IMR-90 (cell line): ENCODE data around the gene CLDN22.

Experiments
- CEBPB ChIP-seq: IDR thresholded peaks from 2 replicates; pipeline ENCODE4 v1.6.1; 2012; ENCODE audit warnings: low read depth, low read length, improper control_type of control experiment
- CTCF ChIP-seq: conservative IDR thresholded peaks from 2 replicates; pipeline ENCODE4 v1.5.1; 2012; ENCODE audit warnings: mild to moderate bottlenecking, low read depth, low read length, improper control_type of control experiment
- MXI1 ChIP-seq: IDR thresholded peaks from 2 replicates; pipeline ENCODE4 v1.6.1; 2012; ENCODE audit warnings: low read depth, mild to moderate bottlenecking, low read length, moderate library complexity, borderline replicate concordance
- NFE2L2 ChIP-seq: fragments of 150-350 bp; IDR thresholded peaks from 2 replicates; pipeline ENCODE4 v1.6.1; 2016; ENCODE audit warnings: low read depth, mild to moderate bottlenecking, low read length
- POLR2A ChIP-seq: IDR thresholded peaks from 2 replicates; pipeline ENCODE4 v1.6.1; 2012; ENCODE audit warnings: mild to moderate bottlenecking, low read depth, low read length
- RAD21 ChIP-seq: IDR thresholded peaks from 2 replicates; pipeline ENCODE4 v1.6.1; 2012; ENCODE audit warnings: low read length, improper control_type of control experiment
- SMC3 ChIP-seq: fragments of 150-350 bp; IDR thresholded peaks from 2 replicates; pipeline ENCODE4 v1.6.1; 2016; ENCODE audit warnings: low read depth, mild to moderate bottlenecking, antibody characterized with exemption, low read length, moderate library complexity
- USF2 ChIP-seq: fragments of 150-350 bp; IDR thresholded peaks from 2 replicates; pipeline ENCODE4 v1.6.1; 2017; ENCODE audit warnings: mild to moderate bottlenecking, antibody characterized with exemption, low read length, low read depth
- TF ChIP-seq, protein P1 (sequence below): fragments of 150-350 bp; IDR thresholded peaks from 2 replicates; pipeline ENCODE4 v1.6.1; 2016; ENCODE audit warnings: low read depth, mild to moderate bottlenecking, low read length, moderate library complexity, borderline replicate concordance

DNA sequence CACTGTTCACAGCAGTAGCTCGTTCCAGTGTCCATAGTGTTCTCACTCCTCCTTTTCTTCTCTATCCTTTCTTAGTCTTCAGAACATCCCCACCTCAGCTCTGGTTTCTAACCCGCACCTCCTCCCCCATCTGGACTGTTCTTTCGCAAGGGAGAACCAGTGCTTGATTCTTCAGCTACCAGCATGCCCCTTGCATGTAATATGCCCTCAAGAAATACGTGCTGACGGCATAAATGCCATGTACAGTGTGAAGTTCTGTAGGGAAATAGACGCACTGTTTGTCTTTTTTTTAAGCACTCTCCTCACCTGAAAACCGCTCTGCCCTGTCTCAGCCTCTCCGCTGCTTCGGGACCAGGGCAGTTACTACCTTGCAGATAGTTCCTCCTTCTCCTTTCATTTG, 5.3 kb downstream of the CLDN22 start:
- no peak for TF ChIP-seq CTCF
- TF ChIP-seq CEBPB: no peak
- TF ChIP-seq SMC3: no peak
- no peak for TF ChIP-seq MXI1
- TF ChIP-seq RAD21: no peak
- no peak for TF ChIP-seq POLR2A
- TF ChIP-seq, protein P1, sequence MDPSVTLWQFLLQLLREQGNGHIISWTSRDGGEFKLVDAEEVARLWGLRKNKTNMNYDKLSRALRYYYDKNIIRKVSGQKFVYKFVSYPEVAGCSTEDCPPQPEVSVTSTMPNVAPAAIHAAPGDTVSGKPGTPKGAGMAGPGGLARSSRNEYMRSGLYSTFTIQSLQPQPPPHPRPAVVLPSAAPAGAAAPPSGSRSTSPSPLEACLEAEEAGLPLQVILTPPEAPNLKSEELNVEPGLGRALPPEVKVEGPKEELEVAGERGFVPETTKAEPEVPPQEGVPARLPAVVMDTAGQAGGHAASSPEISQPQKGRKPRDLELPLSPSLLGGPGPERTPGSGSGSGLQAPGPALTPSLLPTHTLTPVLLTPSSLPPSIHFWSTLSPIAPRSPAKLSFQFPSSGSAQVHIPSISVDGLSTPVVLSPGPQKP: no peak
- no peak for TF ChIP-seq USF2
- TF ChIP-seq NFE2L2: no peak
